Measurements from ENCODE around the gene CDC42BPG.

GRCh38 chr11:64880240-64881001 is 36.0 kb upstream of the CDC42BPG start:
- TF ChIP-seq EZH2 (IDR thresholded peaks at IDR 0.05; ENCODE audit: borderline replicate concordance, low read depth, low read length): no peak
- no peak for TF ChIP-seq MECOM (CRISPR knock-in tag; IDR thresholded peaks at IDR 0.05)
- no peak for TF ChIP-seq USF2 (CRISPR knock-in tag; IDR thresholded peaks at IDR 0.05)
- TF ChIP-seq E2F5 (CRISPR knock-in tag; IDR thresholded peaks at IDR 0.05): no peak
- TF ChIP-seq CTCF (IDR thresholded peaks at IDR 0.05 in 2 of 3, conservative IDR thresholded peaks at IDR 0.05 in 1 of 3; ENCODE audit: insufficient read depth in 2 of 3, low read depth in 1 of 3, low read length in 3 of 3): no peak
- TF ChIP-seq PHF8 (IDR thresholded peaks at IDR 0.05; ENCODE audit: borderline replicate concordance, low read length): no peak
- TF ChIP-seq SOX6 (IDR thresholded peaks at IDR 0.05): no peak
- no peak for TF ChIP-seq ZKSCAN8 (CRISPR knock-in tag; IDR thresholded peaks at IDR 0.05)
- TF ChIP-seq GABPA (tag; conservative IDR thresholded peaks at IDR 0.05; ENCODE audit: low read depth): no peak
- TF ChIP-seq HMG20B (CRISPR knock-in tag; IDR thresholded peaks at IDR 0.05): no peak
- TF ChIP-seq RCOR1 (IDR thresholded peaks at IDR 0.05; ENCODE audit: borderline replicate concordance in 1 of 2, low read depth in 2 of 2, low read length in 2 of 2): no peak

Data from K562 (cell line).